Measurements from ENCODE around the gene OVOL2. TPM values are rescaled to one million over a fixed set of nuclear protein-coding genes. Genes with fewer than 3 reads are reported as not detected.

The OVOL2 gene
- total and polyA plus RNA-seq, 2 of the 8 experiments (the other 6 are each of a cell fraction or from before 2014, with no cell fraction given): 11.0 to 11.4 TPM

GRCh38 chr20:18011482-18011881 is 46.2 kb downstream of the OVOL2 start:
- no peak for FAIRE-seq

More at GRCh38 chr20:18011482-18011881, 46.2 kb downstream of the OVOL2 start:
- CTCF ChIA-PET (ENCODE audit: partially characterized antibody): no interaction called here
- H2BK20ac ChIP-seq (ENCODE audit: low read length): no peak overlapping the region
- H3K23ac ChIP-seq (ENCODE audit: insufficient read length): no peak overlapping the region
- no peaks in the 10 kb centered on the region for H3K27me3 ChIP-seq (replicated peaks in 1 of 4; ENCODE audit: control insufficient read depth in 3 of 4, extremely low read depth in 1 of 4, insufficient read depth in 3 of 4, low read length in 3 of 4)
- TF ChIP-seq CHD1 (IDR thresholded peaks at IDR 0.05; ENCODE audit: low read depth, low read length) (no peak), SP4 (IDR thresholded peaks at IDR 0.05; ENCODE audit: low read length) (no peak), CTBP2 (IDR thresholded peaks at IDR 0.05; ENCODE audit: borderline replicate concordance, insufficient read depth, insufficient read length, low read length) (no peak), BCL11A (IDR thresholded peaks at IDR 0.05; ENCODE audit: low read depth in 2 of 2, low read length in 2 of 2) (no peak), TAF1 (IDR thresholded peaks at IDR 0.05; ENCODE audit: low read depth, low read length) (no peak), SUZ12 (IDR thresholded peaks at IDR 0.05; ENCODE audit: low read length) (no peak), POLR2AphosphoS5 (IDR thresholded peaks at IDR 0.05; ENCODE audit: low read depth, low read length) (no peak), SP1 (IDR thresholded peaks at IDR 0.05; ENCODE audit: low read depth, low read length) (no peak), HDAC6 (IDR thresholded peaks at IDR 0.05; ENCODE audit: low read depth, low read length) (no peak)
- H2BK5ac ChIP-seq (ENCODE audit: low read depth, low read length): no peak overlapping the region
- no peak overlapping the region for H3K4me3 ChIP-seq (ENCODE audit: extremely low read depth in 1 of 4, insufficient read depth in 2 of 4, low read depth in 3 of 4, low read length in 4 of 4)
- no peaks in the 10 kb centered on the region for H3K79me2 ChIP-seq (ENCODE audit: control insufficient read depth in 1 of 2, insufficient read depth in 2 of 2, low read length in 2 of 2)
- no peak overlapping the region for H2AK5ac ChIP-seq (ENCODE audit: low read depth, low read length)
- H4K91ac ChIP-seq (replicated peaks; ENCODE audit: insufficient read length, low read length): no peak overlapping the region
- H2BK120ac ChIP-seq (replicated peaks; ENCODE audit: low read depth, low read length): no peak overlapping the region
- H3K56ac ChIP-seq (replicated peaks; ENCODE audit: insufficient read length, low read depth, low read length): no peak overlapping the region
- no peak overlapping the region for H2BK12ac ChIP-seq (ENCODE audit: low read depth, low read length)
- no peak overlapping the region for H3K27ac ChIP-seq (ENCODE audit: low read depth, low read length)
- H3K23me2 ChIP-seq (ENCODE audit: low read depth, low read length): no peaks in the 10 kb centered on the region
- no peak overlapping the region; a peak in 1 of 7 replicates for H3K9ac ChIP-seq (replicated peaks in 1 of 4; ENCODE audit: extremely low read depth in 1 of 4, low read depth in 3 of 4, low read length in 3 of 4)
- POLR2A ChIA-PET (ENCODE audit: partially characterized antibody): no interaction called here
- no peaks in the 10 kb centered on the region; a peak in 1 of 7 replicates for H3K4me1 ChIP-seq (replicated peaks in 1 of 4; ENCODE audit: control insufficient read depth in 3 of 4, insufficient read depth in 4 of 4, low read length in 3 of 4)
- H2BK15ac ChIP-seq (ENCODE audit: low read length): no peak overlapping the region
- no peaks in the 10 kb centered on the region for H4K20me1 ChIP-seq (replicated peaks in 1 of 2; ENCODE audit: control insufficient read depth in 1 of 2, insufficient read depth in 2 of 2, low read length in 2 of 2)
- no peak overlapping the region for H3K14ac ChIP-seq (ENCODE audit: insufficient read length)
- no peaks in the 10 kb centered on the region for H3K9me3 ChIP-seq (ENCODE audit: insufficient read depth in 2 of 2, low read depth in 1 of 2, low read length in 1 of 2)
- no peaks in the 10 kb centered on the region for H3K79me1 ChIP-seq (ENCODE audit: low read depth, low read length)
- no peak overlapping the region for H2AFZ ChIP-seq (ENCODE audit: low read length)
- H3K4me2 ChIP-seq (ENCODE audit: insufficient read depth in 1 of 2, low read depth in 2 of 2, low read length in 2 of 2): no peak overlapping the region
- no peak for DNase-seq (ENCODE audit: low read depth in 1 of 2, low spot score in 2 of 2)
- H4K5ac ChIP-seq (ENCODE audit: insufficient read length, low read depth, low read length): no peak overlapping the region
- 91% methylated on average over 14 of the region's 14 CpGs; no CpG with 5 or more reads in 1 of the 2 experiments for WGBS, 2 experiments (ENCODE audit: extremely low coverage in 1 of 2, insufficient coverage in 1 of 2, insufficient read length in 1 of 2, insufficient replicate concordance in 2 of 2, low coverage in 1 of 2, low lambda C conversion rate in 2 of 2, missing lambda C conversion rate in 1 of 2)
- no peak overlapping the region for H4K8ac ChIP-seq (ENCODE audit: extremely low read depth, insufficient read depth, low read length)
- H3K36me3 ChIP-seq (ENCODE audit: control insufficient read depth in 2 of 4, insufficient read depth in 4 of 4, low read length in 3 of 4): no peaks in the 10 kb centered on the region; a peak in 2 of 8 replicates
- no peak overlapping the region for H3K18ac ChIP-seq (ENCODE audit: extremely low read depth, low read length)
- H3K4ac ChIP-seq (replicated peaks; ENCODE audit: insufficient read length, low read depth, low read length): no peak overlapping the region
